AG10803 (cell line): ENCODE measurements around the gene GCH1.
A peak's percentile ranks its signal among the peaks of the same experiment; 100 is the strongest.

ENCODE experiments used
- DNase-seq: peaks from one replicate; pipeline ENCODE4 v3.0.0; 2010; ENCODE audit warnings: low read depth
- H3K4me3 ChIP-seq: 2 replicates; pipeline ENCODE4 v1.5.1; 2011; ENCODE audit warnings: mild to moderate bottlenecking, low read length, control low read depth
- CTCF ChIP-seq: conservative IDR thresholded peaks from 2 replicates; pipeline ENCODE4 v1.5.1; 2011; ENCODE audit warnings: mild to moderate bottlenecking, low read length, control low read depth, inconsistent platforms

The GCH1 gene

GRCh38 chr14:54823757-54824549 is 78.7 kb downstream of the GCH1 start:
- no peak for DNase-seq
- TF ChIP-seq CTCF = no peak

GRCh38 chr14:54822685-54823084 is 79.9 kb downstream of the GCH1 start:
- no peak for TF ChIP-seq CTCF
- no peak for DNase-seq
- H3K4me3 ChIP-seq = no peak overlapping the region

More at GRCh38 chr14:54823757-54824549, 78.7 kb downstream of the GCH1 start:
- no peak overlapping the region for H3K4me3 ChIP-seq

- TF ChIP-seq CTCF = no peak
- peak; percentile 77 for DNase-seq
- H3K4me3 ChIP-seq = no peak overlapping the region
These were observed 84.2 kb downstream of the GCH1 start for GRCh38 chr14:54818201-54819133.

GRCh38 chr14:54817506-54817905 is 85.1 kb downstream of the GCH1 start:
- no peak for DNase-seq
- TF ChIP-seq CTCF = no peak
- H3K4me3 ChIP-seq = no peak overlapping the region

DNA sequence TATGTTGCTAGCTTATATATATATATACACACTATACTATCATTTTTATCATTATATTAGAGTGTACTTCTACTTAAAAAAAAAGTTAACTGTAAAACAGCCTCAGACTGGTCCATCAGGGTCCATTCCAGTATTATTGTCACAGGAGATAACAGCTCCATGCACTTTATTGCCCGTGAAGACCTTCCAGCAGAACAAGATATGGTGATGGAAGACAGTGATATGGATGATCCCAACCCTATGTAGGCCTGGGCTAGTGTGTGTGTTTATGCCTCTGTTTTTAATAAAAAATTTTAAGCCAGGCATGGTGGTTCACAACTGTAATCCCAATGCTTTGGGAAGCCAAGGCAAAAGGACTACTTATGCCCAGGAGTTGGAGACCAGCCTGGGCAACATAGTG is 86.2 kb downstream of the GCH1 start:
- DNase-seq = no peak
- TF ChIP-seq CTCF = no peak
- no peak overlapping the region for H3K4me3 ChIP-seq

GRCh38 chr14:54815515-54815914 is 87.1 kb downstream of the GCH1 start:
- no peak overlapping the region for H3K4me3 ChIP-seq
- no peak for TF ChIP-seq CTCF
- no peak for DNase-seq
